K562 (cell line): ENCODE measurements around the gene GPRIN1. TPM values are rescaled to one million over a fixed set of nuclear protein-coding genes. Genes with fewer than 3 reads are reported as not detected.

Experiments used
- ATAC-seq: fragments of 200-7000 bp; cut with Tn5 transposase; 3 replicates; pipeline ENCODE4 v1.9.1; 2020; ENCODE audit warnings: moderate library complexity
- BruUV-seq: library from RNA; stranded (reverse); fragments of 400-500 nt; replicated peaks from 2 replicates; lab custom pipeline; 2021; lab: Mats Ljungman, UMichigan
- CTCF ChIA-PET: fragments of 300-600 bp; formaldehyde crosslinking; extraction: SDS; loops from one replicate; lab custom pipeline; 2021; ENCODE audit warnings: low intra/inter-chr PET ratio; lab: Yijun Ruan, JAX
- POLR2A ChIA-PET: fragments of 300-600, 350-650 bp; sonication (Branson Sonifier 250); formaldehyde crosslinking; extraction: SDS; loops from one replicate; lab custom pipeline; 2021; ENCODE audit warnings: antibody characterized with exemption, inconsistent platforms; lab: Yijun Ruan, JAX
- DNase-seq, 4 experiments: peaks; one replicate each; pipeline versions ENCODE4 v3.0.0 to v3.0.0-alpha.2; 2011 to 2018; ENCODE audit warnings: low spot score in 3 of 4, mixed read lengths in 3 of 4; ENCODE audit errors: extremely low read depth in 1 of 4
- FAIRE-seq: peaks from 2 replicates; lab custom pipeline; 2011; peaks lifted over from hg19 to GRCh38; lab: Jason Lieb, UNC
- H2AFZ ChIP-seq: 2 replicates; pipeline ENCODE4 v1.6.0; 2011; ENCODE audit warnings: low read depth, low read length, control low read depth, inconsistent platforms
- H3K27ac ChIP-seq: fragments of 200-600 bp; 3 replicates; pipeline ENCODE4 v1.8.0; 2011; ENCODE audit warnings: low read depth, mild to moderate bottlenecking, control low read depth, inconsistent platforms, low read length, moderate library complexity, mixed read lengths; ENCODE audit errors: extremely low read depth
- H3K27me3 ChIP-seq, 2 experiments: fragments of 300-600 bp in 1 of 2; 2 replicates in 1 of 2; 3 replicates in 1 of 2; pipeline versions ENCODE4 v1.6.0 to v1.8.0; 2011; ENCODE audit warnings: inconsistent platforms in 2 of 2, low read length in 2 of 2, mild to moderate bottlenecking in 1 of 2, mixed read lengths in 1 of 2, moderate library complexity in 1 of 2; ENCODE audit not compliant: control insufficient read depth in 2 of 2, insufficient read depth in 2 of 2
- H3K36me3 ChIP-seq: fragments of 300-600 bp; 3 replicates; pipeline ENCODE4 v1.8.0; 2011; ENCODE audit warnings: mild to moderate bottlenecking, low read length, inconsistent platforms; ENCODE audit not compliant: control insufficient read depth, insufficient read depth
- H3K4me1 ChIP-seq, 2 experiments: fragments of 200-600 bp in 1 of 2; replicated peaks in 1 of 2; 2 replicates in 1 of 2; 3 replicates in 1 of 2; pipeline versions ENCODE4 v1.5.1 to v1.8.0; 2011; ENCODE audit warnings: inconsistent platforms in 2 of 2, low read length in 2 of 2, mild to moderate bottlenecking in 1 of 2, mixed read lengths in 1 of 2, moderate library complexity in 1 of 2; ENCODE audit not compliant: control insufficient read depth in 2 of 2, insufficient read depth in 2 of 2
- H3K4me2 ChIP-seq: 2 replicates; pipeline ENCODE4 v1.6.1; 2011; ENCODE audit warnings: low read length, control low read depth, inconsistent platforms, mixed read lengths; ENCODE audit not compliant: insufficient read depth
- H3K4me3 ChIP-seq: fragments of 200-600 bp; sonication (generic), shearing (Covaris generic); 2 replicates; pipeline ENCODE4 v1.5.1; 2016; ENCODE audit warnings: control low read depth, inconsistent platforms
- H3K79me2 ChIP-seq: fragments of 200-600 bp; 3 replicates; pipeline ENCODE4 v1.8.0; 2011; ENCODE audit warnings: low read length, inconsistent platforms; ENCODE audit not compliant: control insufficient read depth, insufficient read depth
- H3K9ac ChIP-seq, 2 experiments: 2 replicates each; pipeline versions ENCODE4 v1.6.0 to v1.6.1; 2011; ENCODE audit warnings: low read depth in 2 of 2, low read length in 2 of 2, control low read depth in 1 of 2, inconsistent platforms in 1 of 2, mild to moderate bottlenecking in 1 of 2, mixed read lengths in 1 of 2; ENCODE audit not compliant: insufficient read depth in 1 of 2
- H3K9me1 ChIP-seq: one replicate; pipeline ENCODE4 v1.6.0; 2011; ENCODE audit warnings: inconsistent platforms, mild to moderate bottlenecking, low read length, moderate library complexity; ENCODE audit not compliant: control insufficient read depth, insufficient read depth
- H3K9me3 ChIP-seq: replicated peaks from 2 replicates; pipeline ENCODE4 v1.5.1; 2011; ENCODE audit warnings: low read depth, low read length, inconsistent platforms; ENCODE audit not compliant: control insufficient read depth, insufficient read depth
- H4K20me1 ChIP-seq: replicated peaks from 2 replicates; pipeline ENCODE4 v1.6.1; 2011; ENCODE audit warnings: low read length, inconsistent platforms, mixed read lengths; ENCODE audit not compliant: control insufficient read depth, insufficient read depth
- E2F3 ChIP-seq: fragments of 250-450 bp; sonication (Bioruptor Pico); IDR thresholded peaks from 2 replicates; pipeline ENCODE4 v1.4.0; 2020; ENCODE audit warnings: mild to moderate bottlenecking
- FOS ChIP-seq: IDR thresholded peaks from 3 replicates; pipeline ENCODE4 v1.6.1; 2011; ENCODE audit not compliant: insufficient read length; ENCODE audit errors: extremely low read depth
- JUN ChIP-seq, 2 experiments: sonication (generic) in 1 of 2; formaldehyde crosslinking in 1 of 2; IDR thresholded peaks; 2 replicates each; pipeline versions ENCODE4 v1.6.1 to v1.8.0; 2012 to 2022; ENCODE audit warnings: borderline replicate concordance in 2 of 2, mild to moderate bottlenecking in 2 of 2, improper control_type of control experiment in 1 of 2, low read depth in 1 of 2, low read length in 1 of 2, missing genetic modification reagents in 1 of 2
- L3MBTL2 ChIP-seq: fragments of 450-650 bp; IDR thresholded peaks from 2 replicates; pipeline ENCODE4 v1.6.1; 2016; ENCODE audit warnings: mild to moderate bottlenecking, moderate library complexity
- MTA3 ChIP-seq: fragments of 450-650 bp; formaldehyde crosslinking; IDR thresholded peaks from 2 replicates; pipeline ENCODE4 v1.6.1; 2017; ENCODE audit warnings: mild to moderate bottlenecking, borderline replicate concordance
- NCOR1 ChIP-seq: fragments of 450-650 bp; IDR thresholded peaks from 2 replicates; pipeline ENCODE4 v1.6.1; 2016; ENCODE audit warnings: mild to moderate bottlenecking, moderate library complexity
- RFX1 ChIP-seq: fragments of 450-650 bp; IDR thresholded peaks from 2 replicates; pipeline ENCODE4 v1.6.1; 2016; ENCODE audit warnings: mild to moderate bottlenecking, moderate library complexity
- SMARCA4 ChIP-seq: fragments of 450-650 bp; IDR thresholded peaks from 2 replicates; pipeline ENCODE4 v1.6.1; 2016
- ZNF124 ChIP-seq: sonication (generic); formaldehyde crosslinking; IDR thresholded peaks from 2 replicates; pipeline ENCODE4 v1.8.1; 2022; ENCODE audit warnings: missing genetic modification reagents
- ZNF436 ChIP-seq: fragments of 250-450, 450-650 bp; sonication (Bioruptor Pico); formaldehyde crosslinking; IDR thresholded peaks from 2 replicates; pipeline ENCODE4 v1.7.0; 2020; ENCODE audit warnings: mild to moderate bottlenecking
- ZNF561 ChIP-seq: fragments of 450-650 bp; formaldehyde crosslinking; conservative IDR thresholded peaks from 2 replicates; pipeline ENCODE4 v1.4.0; 2020; ENCODE audit warnings: mild to moderate bottlenecking, moderate library complexity
- ZNF766 ChIP-seq: fragments of 200-800 bp; sonication (Bioruptor generic); conservative IDR thresholded peaks from 2 replicates; pipeline ENCODE4 v1.6.1; 2016; ENCODE audit warnings: missing genetic modification characterization, missing compliant biosample characterization
- ZNF780A ChIP-seq: fragments of 250-450 bp; sonication (Bioruptor Pico); IDR thresholded peaks from 2 replicates; pipeline ENCODE4 v1.5.0; 2021; ENCODE audit warnings: mild to moderate bottlenecking
- WGBS: fragments of 100-300 bp; shearing (Covaris generic); methylation state at CpG from one replicate; pipeline ENCODE4 v1.1.6; 2016; ENCODE audit warnings: low coverage, mixed read lengths; ENCODE audit not compliant: insufficient coverage; ENCODE audit errors: missing lambda C conversion rate; 5-methylcytosine and 5-hydroxymethylcytosine counted together
- in situ Hi-C: fragments of 300-500 bp; cut with MboI; formaldehyde crosslinking; loops from 4 replicates; pipeline ENCODE4 v1.15.0; 2018; ENCODE audit warnings: inconsistent platforms, mixed read lengths
- intact Hi-C: fragments of 100-400 bp; cut with micrococcal nuclease; formaldehyde crosslinking; loops from 2 replicates; pipeline ENCODE4 v1.14.2; 2022
- polyA plus RNA-seq, 8 experiments: library from polyadenylated mRNA; depleted of rRNA in 4 of 8; stranded (reverse) in 5 of 8; unstranded in 3 of 8; fragments of >200 nt; fragmentation: Nextera tagmentation in 2 of 8; fragmentation: Illumina TruSeq in 1 of 8; extraction: Ambion mirVana in 2 of 8; extraction: Trizol in 1 of 8; gene quantifications; 2 replicates each; pipeline versions ENCODE4 v1.2.1 to v1.2.3, GENCODE V29; 2011 to 2014; ENCODE audit warnings: inconsistent platforms in 1 of 8, missing spikeins in 1 of 8
- total RNA-seq, 7 experiments: library from RNA; depleted of rRNA in 6 of 7; stranded (reverse); fragments of >200 nt in 6 of 7; fragmentation: Illumina TruSeq in 2 of 7; extraction: Trizol in 2 of 7; gene quantifications; 2 replicates each; pipeline versions ENCODE4 v1.2.1 to v1.2.3, GENCODE V29; 2011 to 2021; ENCODE audit warnings: low replicate concordance in 1 of 7
- TF ChIP-seq, protein P1 (sequence below): sonication (generic); formaldehyde crosslinking; IDR thresholded peaks from 2 replicates; pipeline ENCODE4 v1.8.1; 2023; ENCODE audit warnings: mild to moderate bottlenecking, missing genetic modification reagents
- TF ChIP-seq, protein P2 (sequence below): fragments of 450-650 bp; formaldehyde crosslinking; IDR thresholded peaks from 2 replicates; pipeline ENCODE4 v1.4.0; 2022; ENCODE audit warnings: mild to moderate bottlenecking, moderate library complexity
- TF ChIP-seq, protein P3 (sequence below), 2 experiments: fragments of 450-650 bp in 1 of 2; sonication (generic) in 1 of 2; formaldehyde crosslinking; conservative IDR thresholded peaks; 2 replicates each; pipeline versions ENCODE4 v1.4.0 to v1.8.1; 2020 to 2022; ENCODE audit warnings: mild to moderate bottlenecking in 1 of 2, missing genetic modification reagents in 1 of 2

GPRIN1 gene
- total and polyA plus RNA-seq, 9 of the 15 experiments (the other 6 are each of a cell fraction or from before 2014, with no cell fraction given): 0.15 to 11.6 (median 4.4) TPM

DNA sequence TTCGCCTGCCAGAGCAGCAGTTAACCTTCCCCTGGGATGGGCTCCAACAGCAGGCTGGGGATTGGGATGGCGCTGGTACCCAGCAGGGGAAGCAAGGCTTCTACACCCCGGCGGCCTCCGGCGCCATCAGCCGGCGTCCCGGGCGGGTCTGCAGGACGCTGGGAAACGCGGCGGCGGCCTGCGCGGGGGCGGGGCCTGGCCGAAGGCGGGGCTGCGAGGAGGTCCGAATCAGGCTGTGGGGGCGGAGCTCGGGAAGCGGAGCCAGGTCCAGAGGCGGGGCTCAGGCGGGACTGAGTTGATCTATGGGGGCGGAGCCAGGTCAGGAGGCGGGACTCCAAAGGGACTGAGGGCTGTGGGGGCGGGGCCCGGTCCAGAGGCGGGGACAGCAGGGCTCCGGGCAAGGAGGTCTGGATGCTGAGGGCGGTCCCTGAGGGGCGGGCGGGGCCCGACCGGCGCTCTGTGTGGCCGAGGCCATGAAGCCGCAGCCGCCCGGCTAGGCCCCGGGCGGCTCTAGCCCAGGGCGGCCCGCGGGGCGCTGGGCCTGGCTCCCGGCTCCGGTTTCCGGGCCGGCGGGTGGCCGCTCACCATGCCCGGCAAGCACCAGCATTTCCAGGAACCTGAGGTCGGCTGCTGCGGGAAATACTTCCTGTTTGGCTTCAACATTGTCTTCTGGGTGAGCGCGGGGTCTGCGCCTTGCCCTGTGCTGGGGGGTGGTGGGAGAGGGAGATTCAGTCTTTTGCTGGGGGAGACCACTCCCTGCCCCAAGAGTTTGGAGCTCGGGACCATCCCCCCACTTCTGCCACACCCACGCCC lies 37.3 kb upstream of the GPRIN1 start, which contains the start of gene TSPAN17:
TSS of gene TSPAN17 (plus strand) at position 455 of the 813 bp plus-strand sequence. CDS start at position 587, 132 bp downstream.
- Histone ChIP-seq H3K9me1 (peaks cover 11% of the 10 kb centered on the region), H2AFZ (peak within 1 kb of the TSS; percentile 97), H3K36me3 (peaks cover 7% of the 10 kb centered on the region; the same call in 2 of the 3 replicates), H3K4me3 (peak within 1 kb of the TSS; percentile 73), H3K4me2 (peak within 1 kb of the TSS; percentile 86), H3K27me3 (no peaks in the 10 kb centered on the region), H3K9ac (peak within 1 kb of the TSS; percentile 85 to 92), H3K79me2 (peaks cover 45% of the 10 kb centered on the region), H3K9me3 (no peaks in the 10 kb centered on the region), H3K4me1 (peaks cover 50 to 86% of the 10 kb centered on the region in 2 experiments), H4K20me1 (peaks cover 19% of the 10 kb centered on the region), H3K27ac (peak within 1 kb of the TSS; percentile 78)
- ATAC-seq (peak; percentile 94), DNase-seq (peak; percentile 99), FAIRE-seq (peak; percentile 95)
- intact Hi-C loops: loop anchor here (10.0 kb wide), 1 partner anchor 72 kb away; no protein-coding TSS in a partner anchor
- 2% methylated on average over 61 of the region's 63 CpGs for WGBS
- CTCF ChIA-PET: interaction anchor here (0.6 kb wide), 1 partner anchor 658 kb away, joined by 3 read pairs; no protein-coding TSS in a partner anchor
- BruUV-seq: no TSS peak
- POLR2A ChIA-PET: interaction anchor here (0.6 to 2.1 kb wide), 10 partner anchors 10 to 798 kb away, joined by 3 to 10 read pairs (median 3); partner anchors contain the start of gene RNF44
- in situ Hi-C loops: no loop called here
- TF ChIP-seq ZNF766 (no peak), E2F3 (CRISPR knock-in tag) (peak; percentile 38; the same call in 1 of the 2 replicates), ZNF436 (CRISPR knock-in tag) (no peak), ZNF780A (CRISPR knock-in tag) (no peak), MTA3 (peak; percentile 77; the same call in 1 of the 2 replicates), NCOR1 (no peak), ZNF124 (CRISPR knock-in tag) (no peak), JUN (IDR thresholded peaks at IDR 0.05; ENCODE audit: borderline replicate concordance, low read depth, low read length) (no peak), JUN (CRISPR knock-in tag; IDR thresholded peaks at IDR 0.05; ENCODE audit: borderline replicate concordance) (no peak), L3MBTL2 (0 out of 2 replicates have a peak, but pooled peaks have one; percentile 43), FOS (no peak), RFX1 (no peak), ZNF561 (CRISPR knock-in tag) (no peak), SMARCA4 (no peak)
- TF ChIP-seq, protein P1, sequence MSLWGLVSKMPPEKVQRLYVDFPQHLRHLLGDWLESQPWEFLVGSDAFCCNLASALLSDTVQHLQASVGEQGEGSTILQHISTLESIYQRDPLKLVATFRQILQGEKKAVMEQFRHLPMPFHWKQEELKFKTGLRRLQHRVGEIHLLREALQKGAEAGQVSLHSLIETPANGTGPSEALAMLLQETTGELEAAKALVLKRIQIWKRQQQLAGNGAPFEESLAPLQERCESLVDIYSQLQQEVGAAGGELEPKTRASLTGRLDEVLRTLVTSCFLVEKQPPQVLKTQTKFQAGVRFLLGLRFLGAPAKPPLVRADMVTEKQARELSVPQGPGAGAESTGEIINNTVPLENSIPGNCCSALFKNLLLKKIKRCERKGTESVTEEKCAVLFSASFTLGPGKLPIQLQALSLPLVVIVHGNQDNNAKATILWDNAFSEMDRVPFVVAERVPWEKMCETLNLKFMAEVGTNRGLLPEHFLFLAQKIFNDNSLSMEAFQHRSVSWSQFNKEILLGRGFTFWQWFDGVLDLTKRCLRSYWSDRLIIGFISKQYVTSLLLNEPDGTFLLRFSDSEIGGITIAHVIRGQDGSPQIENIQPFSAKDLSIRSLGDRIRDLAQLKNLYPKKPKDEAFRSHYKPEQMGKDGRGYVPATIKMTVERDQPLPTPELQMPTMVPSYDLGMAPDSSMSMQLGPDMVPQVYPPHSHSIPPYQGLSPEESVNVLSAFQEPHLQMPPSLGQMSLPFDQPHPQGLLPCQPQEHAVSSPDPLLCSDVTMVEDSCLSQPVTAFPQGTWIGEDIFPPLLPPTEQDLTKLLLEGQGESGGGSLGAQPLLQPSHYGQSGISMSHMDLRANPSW: no peak
- TF ChIP-seq, protein P2, sequence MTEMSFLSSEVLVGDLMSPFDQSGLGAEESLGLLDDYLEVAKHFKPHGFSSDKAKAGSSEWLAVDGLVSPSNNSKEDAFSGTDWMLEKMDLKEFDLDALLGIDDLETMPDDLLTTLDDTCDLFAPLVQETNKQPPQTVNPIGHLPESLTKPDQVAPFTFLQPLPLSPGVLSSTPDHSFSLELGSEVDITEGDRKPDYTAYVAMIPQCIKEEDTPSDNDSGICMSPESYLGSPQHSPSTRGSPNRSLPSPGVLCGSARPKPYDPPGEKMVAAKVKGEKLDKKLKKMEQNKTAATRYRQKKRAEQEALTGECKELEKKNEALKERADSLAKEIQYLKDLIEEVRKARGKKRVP (CRISPR knock-in tag): 0 out of 2 replicates have a peak, but pooled peaks have one; percentile 38
- TF ChIP-seq, protein P3, sequence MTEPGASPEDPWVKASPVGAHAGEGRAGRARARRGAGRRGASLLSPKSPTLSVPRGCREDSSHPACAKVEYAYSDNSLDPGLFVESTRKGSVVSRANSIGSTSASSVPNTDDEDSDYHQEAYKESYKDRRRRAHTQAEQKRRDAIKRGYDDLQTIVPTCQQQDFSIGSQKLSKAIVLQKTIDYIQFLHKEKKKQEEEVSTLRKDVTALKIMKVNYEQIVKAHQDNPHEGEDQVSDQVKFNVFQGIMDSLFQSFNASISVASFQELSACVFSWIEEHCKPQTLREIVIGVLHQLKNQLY (CRISPR knock-in tag; conservative IDR thresholded peaks at IDR 0.05): no peak
